ENCODE measurements around the gene SNX10. TPM values are rescaled to one million over a fixed set of nuclear protein-coding genes. Genes with fewer than 3 reads are reported as not detected.
A peak's percentile ranks its signal among the peaks of the same experiment; 100 is the strongest.

SNX10 gene
- total RNA-seq, 4 donors from 2014 or later = 1.5 to 5.9 (median 3.1) TPM; not detected in 1

DNA sequence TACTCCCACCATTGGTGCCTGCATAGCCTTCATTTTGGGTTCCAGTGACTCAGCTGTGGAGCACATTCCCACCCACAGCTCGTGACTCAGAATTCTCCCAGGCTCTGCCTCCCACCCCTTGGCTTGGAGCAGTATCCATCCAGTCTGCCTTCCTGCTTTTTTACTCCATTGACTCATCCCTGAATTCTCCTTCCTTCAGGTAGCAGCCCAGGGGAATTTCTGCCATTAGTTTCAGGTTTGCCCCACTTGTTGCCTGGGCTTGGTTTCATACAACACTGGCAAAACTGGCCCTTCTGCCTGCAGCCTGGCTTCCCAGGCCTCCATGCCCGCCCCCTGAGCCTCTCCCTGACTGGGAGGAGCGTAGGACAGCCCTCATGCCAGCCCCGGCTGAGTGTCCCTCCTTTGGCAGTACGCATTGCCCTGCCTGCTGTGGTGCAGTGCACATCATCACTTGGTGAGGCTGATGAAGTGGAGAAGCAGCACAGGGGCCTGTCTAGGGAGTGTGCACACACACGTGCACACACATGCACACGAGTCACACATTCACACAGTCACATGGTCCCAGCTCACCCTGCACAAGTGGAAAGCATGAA, 55.0 kb downstream of the SNX10 start:
- H3K4me3 ChIP-seq = no peak overlapping the region
- intact Hi-C loops (cut with DNase I; ENCODE audit: low total_unique reads) = no loop called here
- in situ Hi-C loops (cut with MboI; ENCODE audit: low pct_ligation_motif_present in 1 of 4, low pct_unique_long_range_greater_than_20kb in 1 of 4, low sequenced_read_pairs in 3 of 4) = no loop called here
- TF ChIP-seq POLR2AphosphoS5 (IDR thresholded peaks at IDR 0.05) = peak in 1 of 3 donors; percentile 71
- TF ChIP-seq EP300 (IDR thresholded peaks at IDR 0.05; ENCODE audit: low read depth) = no peak
- TF ChIP-seq POLR2A (IDR thresholded peaks at IDR 0.05) = peak; percentile 46
- TF ChIP-seq, protein P1, sequence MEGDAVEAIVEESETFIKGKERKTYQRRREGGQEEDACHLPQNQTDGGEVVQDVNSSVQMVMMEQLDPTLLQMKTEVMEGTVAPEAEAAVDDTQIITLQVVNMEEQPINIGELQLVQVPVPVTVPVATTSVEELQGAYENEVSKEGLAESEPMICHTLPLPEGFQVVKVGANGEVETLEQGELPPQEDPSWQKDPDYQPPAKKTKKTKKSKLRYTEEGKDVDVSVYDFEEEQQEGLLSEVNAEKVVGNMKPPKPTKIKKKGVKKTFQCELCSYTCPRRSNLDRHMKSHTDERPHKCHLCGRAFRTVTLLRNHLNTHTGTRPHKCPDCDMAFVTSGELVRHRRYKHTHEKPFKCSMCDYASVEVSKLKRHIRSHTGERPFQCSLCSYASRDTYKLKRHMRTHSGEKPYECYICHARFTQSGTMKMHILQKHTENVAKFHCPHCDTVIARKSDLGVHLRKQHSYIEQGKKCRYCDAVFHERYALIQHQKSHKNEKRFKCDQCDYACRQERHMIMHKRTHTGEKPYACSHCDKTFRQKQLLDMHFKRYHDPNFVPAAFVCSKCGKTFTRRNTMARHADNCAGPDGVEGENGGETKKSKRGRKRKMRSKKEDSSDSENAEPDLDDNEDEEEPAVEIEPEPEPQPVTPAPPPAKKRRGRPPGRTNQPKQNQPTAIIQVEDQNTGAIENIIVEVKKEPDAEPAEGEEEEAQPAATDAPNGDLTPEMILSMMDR (IDR thresholded peaks at IDR 0.05) = no peak
- peak; percentile 47 for DNase-seq
- H3K27me3 ChIP-seq = no peaks in the 10 kb centered on the region
- 74 to 80% methylated on average over 1 to 7 of the region's 7 CpGs for WGBS, 2 donors (ENCODE audit: low coverage in 1 of 2)
- no peaks in the 10 kb centered on the region for H3K36me3 ChIP-seq
- peaks cover 0 to 31% (median 9%) of the 10 kb centered on the region in 4 donors for H3K4me1 ChIP-seq
- no peak overlapping the region for H3K27ac ChIP-seq
- H3K9me3 ChIP-seq = no peaks in the 10 kb centered on the region

- no peaks in the 10 kb centered on the region for H3K9me3 ChIP-seq
- TF ChIP-seq POLR2AphosphoS5 (IDR thresholded peaks at IDR 0.05) (no peak), EP300 (IDR thresholded peaks at IDR 0.05; ENCODE audit: low read depth) (no peak), POLR2A (IDR thresholded peaks at IDR 0.05) (peak; percentile 17)
- TF ChIP-seq, protein P1 (IDR thresholded peaks at IDR 0.05) = no peak
- WGBS, 2 donors (ENCODE audit: low coverage in 1 of 2) = 56% methylated on average over 10 of the region's 10 CpGs; no CpG with 5 or more reads in 1 of the 2 donors
- intact Hi-C loops (cut with DNase I; ENCODE audit: low total_unique reads) = no loop called here
- in situ Hi-C loops (cut with MboI; ENCODE audit: low pct_ligation_motif_present in 1 of 4, low pct_unique_long_range_greater_than_20kb in 1 of 4, low sequenced_read_pairs in 3 of 4) = no loop called here
- no peaks in the 10 kb centered on the region for H3K27me3 ChIP-seq
- H3K27ac ChIP-seq = peak overlapping the region in 2 of 4 donors; percentile 33 to 63
- peaks cover 0 to 31% (median 9%) of the 10 kb centered on the region in 4 donors for H3K4me1 ChIP-seq
- no peaks in the 10 kb centered on the region for H3K36me3 ChIP-seq
- H3K4me3 ChIP-seq = no peak overlapping the region
- peak; percentile 20 for DNase-seq
Observed at GRCh38 chr7:26348234-26348851, 56.7 kb downstream of the SNX10 start.

GRCh38 chr7:26349005-26349915, 57.6 kb downstream of the SNX10 start:
- 73 to 75% methylated on average over 6 of the region's 6 CpGs for WGBS, 2 donors (ENCODE audit: low coverage in 1 of 2)
- Histone ChIP-seq H3K4me3 (no peak overlapping the region), H3K27me3 (no peaks in the 10 kb centered on the region), H3K27ac (peak overlapping the region in 1 of 4 donors; percentile 63), H3K4me1 (peaks cover 0 to 31% (median 9%) of the 10 kb centered on the region in 4 donors), H3K36me3 (no peaks in the 10 kb centered on the region), H3K9me3 (no peaks in the 10 kb centered on the region)
- no peak for DNase-seq
- intact Hi-C loops (cut with DNase I; ENCODE audit: low total_unique reads) (no loop called here), in situ Hi-C loops (cut with MboI; ENCODE audit: low pct_ligation_motif_present in 1 of 4, low pct_unique_long_range_greater_than_20kb in 1 of 4, low sequenced_read_pairs in 3 of 4) (no loop called here)
- TF ChIP-seq EP300 (IDR thresholded peaks at IDR 0.05; ENCODE audit: low read depth) = no peak
- no peak for TF ChIP-seq POLR2AphosphoS5 (IDR thresholded peaks at IDR 0.05)
- TF ChIP-seq POLR2A (IDR thresholded peaks at IDR 0.05) = no peak
- TF ChIP-seq, protein P1 (IDR thresholded peaks at IDR 0.05) = no peak

DNA sequence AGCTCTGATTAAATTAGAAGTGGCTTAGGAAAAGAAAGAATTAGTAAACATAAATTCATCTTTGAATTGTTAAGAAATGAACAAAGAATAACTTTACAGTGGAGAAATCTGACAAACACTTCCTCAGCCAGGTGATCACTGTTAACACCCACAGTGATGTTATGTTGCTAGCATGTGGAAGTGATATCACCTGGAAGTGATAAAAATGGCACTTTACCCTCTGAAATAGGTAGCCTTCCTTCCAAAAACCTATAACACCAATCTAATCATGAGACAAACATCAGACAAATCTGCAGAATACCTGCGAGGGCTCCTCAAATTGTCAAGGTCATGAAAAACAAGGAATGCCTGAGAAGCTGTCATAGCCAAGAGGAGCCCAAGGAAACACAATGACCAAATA, 59.5 kb downstream of the SNX10 start:
- TF ChIP-seq, protein P1 (IDR thresholded peaks at IDR 0.05) = no peak
- no peak for TF ChIP-seq POLR2A (IDR thresholded peaks at IDR 0.05)
- no peak for TF ChIP-seq POLR2AphosphoS5 (IDR thresholded peaks at IDR 0.05)
- no peak for TF ChIP-seq EP300 (IDR thresholded peaks at IDR 0.05; ENCODE audit: low read depth)
- DNase-seq = no peak
- in situ Hi-C loops (cut with MboI; ENCODE audit: low pct_ligation_motif_present in 1 of 4, low pct_unique_long_range_greater_than_20kb in 1 of 4, low sequenced_read_pairs in 3 of 4) (loop anchor here in 2 of 4 donors (25.0 kb wide), 2 partner anchors 511 to 811 kb away; partner anchors contain the start of genes HOXA10 (in 1 of the 2), HOXA3 (in 1 of the 2), HOXA7 (in 1 of the 2) and HOXA9 (in 1 of the 2)), intact Hi-C loops (cut with DNase I; ENCODE audit: low total_unique reads) (no loop called here)
- 79 to 80% methylated on average over 1 of the region's 1 CpG for WGBS, 2 donors (ENCODE audit: low coverage in 1 of 2)
- Histone ChIP-seq H3K9me3 (no peaks in the 10 kb centered on the region), H3K4me1 (peaks cover 0 to 31% (median 9%) of the 10 kb centered on the region in 4 donors), H3K27me3 (no peaks in the 10 kb centered on the region), H3K27ac (no peak overlapping the region), H3K36me3 (no peaks in the 10 kb centered on the region), H3K4me3 (no peak overlapping the region)
